PC-9 (cell line): ENCODE results near the gene NUP85.

ENCODE experiments used
- CTCF ChIP-seq: fragments of 200-600 bp; sonication (generic); conservative IDR thresholded peaks from 2 replicates; pipeline ENCODE4 v1.6.1; 2017; ENCODE audit warnings: mixed run types, antibody characterized with exemption, mild to moderate bottlenecking, moderate library complexity
- EZH2 ChIP-seq: fragments of 200-600 bp; sonication (generic); IDR thresholded peaks from 2 replicates; pipeline ENCODE4 v1.8.0; 2017; ENCODE audit warnings: antibody characterized with exemption, low read depth

GRCh38 chr17:75272848-75273184 is 67.3 kb downstream of the NUP85 start:
- TF ChIP-seq CTCF: no peak
- TF ChIP-seq EZH2: no peak
